H9 (cell line): Measurements from ENCODE around the gene FOXK1. TPM values are rescaled to one million over a fixed set of nuclear protein-coding genes. Genes with fewer than 3 reads are reported as not detected.

ENCODE experiments used
- DNase-seq: peaks from one replicate; pipeline ENCODE4 v3.0.0-alpha.2; 2017
- H2AFZ ChIP-seq: one replicate; pipeline ENCODE4 v1.6.1; 2013; ENCODE audit warnings: mild to moderate bottlenecking, low read length, control low read depth, moderate library complexity
- H2AK5ac ChIP-seq: 2 replicates; pipeline ENCODE4 v1.6.1; 2013; ENCODE audit warnings: low read length, control low read depth, mixed read lengths; ENCODE audit not compliant: insufficient read length
- H2BK120ac ChIP-seq: one replicate; pipeline ENCODE4 v1.6.1; 2013; ENCODE audit warnings: low read depth, mild to moderate bottlenecking, low read length, control low read depth, inconsistent platforms; ENCODE audit not compliant: poor library complexity, severe bottlenecking
- H2BK12ac ChIP-seq: 2 replicates; pipeline ENCODE4 v1.6.1; 2013; ENCODE audit warnings: low read length, control low read depth, mixed read lengths, low read depth; ENCODE audit not compliant: insufficient read length
- H2BK15ac ChIP-seq: 2 replicates; pipeline ENCODE4 v1.6.1; 2013; ENCODE audit warnings: low read depth, low read length, control low read depth
- H2BK20ac ChIP-seq: one replicate; pipeline ENCODE4 v1.6.1; 2013; ENCODE audit warnings: low read depth, mild to moderate bottlenecking, low read length, control low read depth, inconsistent platforms; ENCODE audit not compliant: poor library complexity, severe bottlenecking
- H2BK5ac ChIP-seq: 2 replicates; pipeline ENCODE4 v1.6.1; 2013; ENCODE audit warnings: low read length, control low read depth, mixed read lengths; ENCODE audit not compliant: insufficient read length
- H3K14ac ChIP-seq: 2 replicates; pipeline ENCODE4 v1.6.1; 2013; ENCODE audit warnings: low read length, control low read depth; ENCODE audit not compliant: insufficient read depth
- H3K18ac ChIP-seq: 2 replicates; pipeline ENCODE4 v1.6.1; 2013; ENCODE audit warnings: low read depth, mild to moderate bottlenecking, mixed read lengths, low read length, control low read depth; ENCODE audit not compliant: insufficient read length
- H3K23ac ChIP-seq: 2 replicates; pipeline ENCODE4 v1.6.1; 2013; ENCODE audit warnings: low read length, control low read depth, mixed read lengths, low read depth; ENCODE audit not compliant: insufficient read length
- H3K23me2 ChIP-seq: 2 replicates; pipeline ENCODE4 v1.6.1; 2013; ENCODE audit warnings: low read depth, mild to moderate bottlenecking, mixed read lengths, low read length, control low read depth; ENCODE audit not compliant: insufficient read length, poor library complexity, severe bottlenecking
- H3K27ac ChIP-seq: 2 replicates; pipeline ENCODE4 v1.5.1; 2013; ENCODE audit warnings: low read length, control low read depth, mixed read lengths, low read depth; ENCODE audit not compliant: insufficient read length
- H3K27me3 ChIP-seq: 2 replicates; pipeline ENCODE4 v1.6.1; 2013; ENCODE audit warnings: low read length, control low read depth, inconsistent platforms; ENCODE audit not compliant: insufficient read depth
- H3K4ac ChIP-seq: 2 replicates; pipeline ENCODE4 v1.6.1; 2013; ENCODE audit warnings: low read depth, mild to moderate bottlenecking, control low read depth, inconsistent platforms, low read length, moderate library complexity
- H3K4me1 ChIP-seq: 2 replicates; pipeline ENCODE4 v1.6.1; 2013; ENCODE audit warnings: low read length, control low read depth, inconsistent platforms; ENCODE audit not compliant: insufficient read depth
- H3K4me2 ChIP-seq: 2 replicates; pipeline ENCODE4 v1.6.1; 2013; ENCODE audit warnings: low read length, control low read depth, mixed read lengths; ENCODE audit not compliant: insufficient read length, insufficient read depth
- H3K56ac ChIP-seq: 2 replicates; pipeline ENCODE4 v1.6.1; 2013; ENCODE audit warnings: low read depth, mild to moderate bottlenecking, mixed read lengths, low read length, control low read depth; ENCODE audit not compliant: insufficient read length
- H3K79me1 ChIP-seq: 2 replicates; pipeline ENCODE4 v1.6.1; 2013; ENCODE audit warnings: low read depth, mild to moderate bottlenecking, moderate library complexity, low read length, control low read depth, inconsistent platforms; ENCODE audit not compliant: insufficient read depth, poor library complexity, severe bottlenecking
- H3K79me2 ChIP-seq: 2 replicates; pipeline ENCODE4 v1.6.1; 2013; ENCODE audit warnings: low read length, control low read depth, inconsistent platforms; ENCODE audit not compliant: insufficient read depth
- H3K9ac ChIP-seq: 2 replicates; pipeline ENCODE4 v1.6.1; 2013; ENCODE audit warnings: low read length, control low read depth, mixed read lengths; ENCODE audit not compliant: insufficient read length; ENCODE audit errors: extremely low read depth
- H3K9me3 ChIP-seq: one replicate; pipeline ENCODE4 v1.6.1; 2013; ENCODE audit warnings: low read depth, low read length, inconsistent platforms; ENCODE audit not compliant: control insufficient read depth
- H3T11ph ChIP-seq: one replicate; pipeline ENCODE4 v1.6.1; 2013; ENCODE audit warnings: mild to moderate bottlenecking, low read length, control low read depth, inconsistent platforms
- H4K20me1 ChIP-seq: one replicate; pipeline ENCODE4 v1.6.1; 2013; ENCODE audit not compliant: control insufficient read depth, insufficient read length, insufficient read depth
- H4K5ac ChIP-seq: 2 replicates; pipeline ENCODE4 v1.6.1; 2013; ENCODE audit warnings: low read depth, mild to moderate bottlenecking, mixed read lengths, low read length, control low read depth; ENCODE audit not compliant: insufficient read length
- H4K8ac ChIP-seq: replicated peaks from 2 replicates; pipeline ENCODE4 v1.6.1; 2013; ENCODE audit warnings: low read length, control low read depth, mixed read lengths, low read depth; ENCODE audit not compliant: insufficient read length
- H4K91ac ChIP-seq: 2 replicates; pipeline ENCODE4 v1.6.1; 2013; ENCODE audit warnings: low read depth, mild to moderate bottlenecking, moderate library complexity, mixed read lengths, low read length, control low read depth; ENCODE audit not compliant: insufficient read length
- H3K27ac Mint-ChIP-seq, 3 experiments: 2 replicates in 2 of 3; 3 replicates in 1 of 3; pipeline ENCODE4 v1.8.0; 2020 to 2021; ENCODE audit warnings: mixed read lengths in 3 of 3, mild to moderate bottlenecking in 1 of 3, moderate library complexity in 1 of 3
- H3K27me3 Mint-ChIP-seq: 2 replicates; pipeline ENCODE4 v1.8.0; 2021; ENCODE audit warnings: low read depth, mild to moderate bottlenecking, moderate library complexity, mixed read lengths
- H3K36me3 Mint-ChIP-seq, 3 experiments: 2 replicates in 2 of 3; 3 replicates in 1 of 3; pipeline ENCODE4 v1.8.0; 2020 to 2021; ENCODE audit warnings: low read depth in 3 of 3, mixed read lengths in 3 of 3; ENCODE audit not compliant: insufficient read depth in 1 of 3
- H3K4me1 Mint-ChIP-seq, 2 experiments: 2 replicates each; pipeline ENCODE4 v1.8.0; 2020; ENCODE audit warnings: mixed read lengths in 2 of 2
- H3K4me3 Mint-ChIP-seq, 2 experiments: 2 replicates in 1 of 2; 3 replicates in 1 of 2; pipeline ENCODE4 v1.8.0; 2020 to 2021; ENCODE audit warnings: mild to moderate bottlenecking in 2 of 2, mixed read lengths in 2 of 2, moderate library complexity in 1 of 2
- H3K9me3 Mint-ChIP-seq, 2 experiments: 2 replicates in 1 of 2; 3 replicates in 1 of 2; pipeline ENCODE4 v1.8.0; 2020; ENCODE audit warnings: mild to moderate bottlenecking in 2 of 2, mixed read lengths in 2 of 2, moderate library complexity in 1 of 2
- CTCF ChIP-seq: fragments of 200-600 bp; sonication (generic); conservative IDR thresholded peaks from 3 replicates; pipeline ENCODE4 v1.8.0; 2021; ENCODE audit warnings: antibody characterized with exemption, mild to moderate bottlenecking
- whole genome bisulfite sequencing: extraction: QIAGEN DNeasy Blood & Tissue Kit; methylation state at CpG from one replicate; pipeline ENCODE4 v1.1.7; 2013; ENCODE audit warnings: missing lambda C conversion rate, low lambda C conversion rate, mixed read lengths; ENCODE audit not compliant: insufficient read length; ENCODE audit errors: extremely low coverage; 5-methylcytosine and 5-hydroxymethylcytosine counted together
- total RNA-seq: library from RNA; stranded (reverse); gene quantifications from 2 replicates; pipeline ENCODE4 v1.2.1, GENCODE V29; 2021

Gene FOXK1
- total RNA-seq, 1 experiment from 2014 or later, result 14.4 TPM

GRCh38 chr7:4648111-4648510, 34.0 kb upstream of the FOXK1 start:
- Histone ChIP-seq H2BK20ac (no peak overlapping the region), H3K4me1 (no peaks in the 10 kb centered on the region), H3K27ac (no peak overlapping the region), H3K4me2 (no peak overlapping the region), H3K9ac (no peak overlapping the region), H3K23ac (no peak overlapping the region), H4K5ac (no peak overlapping the region), H3K23me2 (peaks cover 2% of the 10 kb centered on the region), H3K18ac (no peak overlapping the region), H3K9me3 (no peaks in the 10 kb centered on the region), H2BK5ac (no peak overlapping the region), H2BK12ac (no peak overlapping the region), H2BK15ac (no peak overlapping the region), H3T11ph (no peak overlapping the region), H3K56ac (no peak overlapping the region), H3K14ac (no peak overlapping the region), H4K20me1 (no peaks in the 10 kb centered on the region), H4K8ac (no peak overlapping the region), H2AFZ (no peak overlapping the region), H3K27me3 (no peaks in the 10 kb centered on the region), H3K79me2 (no peaks in the 10 kb centered on the region), H2BK120ac (no peak overlapping the region), H3K4ac (no peak overlapping the region), H3K79me1 (no peaks in the 10 kb centered on the region), H2AK5ac (no peak overlapping the region), H4K91ac (no peak overlapping the region)
- Mint-ChIP-seq H3K4me3 (no peak overlapping the region), H3K9me3 (peaks cover 0 to 28% of the 10 kb centered on the region in 2 experiments; a peak in 2 of 5 replicates), H3K27ac (no peak overlapping the region), H3K36me3 (no peaks in the 10 kb centered on the region; a peak in 2 of 7 replicates), H3K4me1 (peaks cover 9 to 12% of the 10 kb centered on the region in 2 experiments), H3K27me3 (peaks cover 48% of the 10 kb centered on the region)
- WGBS, result no CpG with 5 or more reads among the region's 7 CpGs
- TF ChIP-seq CTCF, result no peak
- DNase-seq, result no peak
